GM21723 (cell line): ENCODE data around the gene SMC5.
"Not testable (repeated sequence)": the region's sequence is repeated elsewhere in the genome, so short reads cannot be mapped to it uniquely, and the experiment has no call there.

ENCODE experiments used
- ATAC-seq: cut with Tn5 transposase; IDR thresholded peaks from one replicate; pipeline ENCODE4 v1.9.1; 2021; ENCODE audit warnings: mild to moderate bottlenecking, moderate library complexity; ENCODE audit not compliant: unreplicated experiment

Gene SMC5

GRCh38 chr9:70355801-70356200 is 97.0 kb downstream of the SMC5 start:
- ATAC-seq: no peak

DNA sequence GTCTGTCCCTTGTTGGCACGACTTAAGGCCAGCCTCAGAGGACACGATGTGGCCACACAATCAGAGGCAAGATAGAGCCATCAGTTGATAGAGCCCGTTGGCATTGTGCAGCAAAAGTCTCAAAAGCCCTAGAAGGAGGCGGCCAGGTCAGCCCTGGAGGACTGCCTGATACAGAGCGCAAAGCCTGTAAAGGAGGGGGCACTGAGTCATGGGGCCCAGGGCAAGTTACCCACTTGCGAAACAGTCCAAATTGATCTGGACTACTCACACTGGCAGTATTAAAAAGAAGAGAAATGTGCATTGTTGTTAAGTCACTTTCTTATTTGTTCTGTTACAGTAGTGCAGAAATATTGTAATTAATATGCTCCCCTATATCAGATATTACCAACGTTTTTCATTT is 104.2 kb downstream of the SMC5 start:
- no peak for ATAC-seq

DNA sequence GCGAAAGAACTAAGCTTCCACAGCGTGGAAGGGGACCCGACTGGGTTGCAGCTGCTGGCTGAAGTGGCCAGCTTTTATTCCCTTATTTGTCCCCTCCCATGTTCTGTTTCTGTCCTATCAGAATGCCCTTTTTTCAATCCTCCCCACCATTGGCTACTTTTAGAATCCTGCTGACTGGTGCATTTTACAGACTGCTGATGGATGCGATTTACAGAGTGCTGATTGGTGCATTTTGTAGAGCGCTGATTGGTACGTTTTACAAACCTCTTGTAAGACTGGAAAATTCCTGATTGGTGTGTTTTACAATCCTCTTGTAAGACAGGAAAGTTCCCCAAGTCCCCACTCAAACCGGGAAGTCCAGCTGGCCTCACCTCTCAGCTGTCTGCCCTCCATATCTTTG is 105.0 kb downstream of the SMC5 start:
- ATAC-seq: no peak

DNA sequence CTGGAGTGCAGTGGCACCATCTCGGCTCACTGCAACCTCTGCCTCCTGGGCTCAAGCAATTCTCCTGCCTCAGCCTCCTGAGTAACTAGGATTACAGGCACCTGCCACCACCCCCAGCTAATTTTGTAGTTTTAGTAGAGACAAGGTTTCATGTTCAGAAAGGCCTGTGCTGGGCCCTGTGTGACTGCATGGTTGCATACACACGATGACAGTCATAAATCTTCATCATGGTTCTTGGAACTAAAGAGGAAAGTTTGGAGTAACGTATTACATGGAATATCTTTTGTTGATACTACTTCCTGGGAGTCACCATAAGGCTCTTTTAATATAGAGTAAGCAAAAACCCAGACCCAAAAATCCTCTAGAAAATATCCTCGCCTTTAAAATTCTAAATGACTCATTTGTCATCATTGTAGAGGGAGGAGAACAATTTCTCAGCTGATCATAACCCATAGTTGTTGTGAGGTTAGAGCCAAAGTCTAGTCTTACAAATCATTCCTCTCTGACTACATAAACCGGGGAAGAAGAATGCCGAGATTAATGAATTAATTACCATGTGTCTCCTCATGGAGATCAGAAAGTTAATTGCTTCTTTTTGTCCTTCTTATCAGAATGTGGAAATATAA is 108.6 kb downstream of the SMC5 start:
- no peak for ATAC-seq

DNA sequence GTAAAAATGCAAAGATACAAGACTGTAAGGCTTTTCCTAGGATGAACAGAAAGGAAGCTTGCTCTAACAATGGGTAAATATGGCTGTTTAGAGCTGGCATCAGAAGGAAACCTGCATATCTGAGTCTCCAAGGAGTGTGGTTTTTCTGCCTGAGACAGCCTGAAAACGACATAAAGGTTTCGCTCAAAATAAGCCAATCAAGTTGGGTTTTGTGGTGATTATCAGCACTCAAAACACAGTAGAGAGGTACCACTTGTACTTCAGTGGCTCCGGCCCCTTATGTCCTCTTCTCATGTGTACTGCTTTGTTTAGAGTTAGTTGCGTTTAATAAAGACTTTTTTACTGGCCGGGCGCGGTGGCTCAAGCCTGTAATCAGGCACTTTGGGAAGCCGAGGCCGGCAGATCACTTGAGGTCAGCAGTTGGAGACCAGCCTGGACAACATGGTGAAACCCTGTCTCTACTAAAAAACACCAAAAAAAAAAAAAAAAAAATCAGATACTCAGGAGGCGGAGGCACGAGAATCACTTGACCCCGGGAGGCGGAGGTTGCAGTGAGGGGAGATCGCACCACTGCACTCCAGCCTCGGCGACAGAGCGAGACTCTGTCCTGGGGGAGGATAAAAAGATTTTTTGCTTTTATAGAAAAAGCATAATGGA is 116.3 kb downstream of the SMC5 start:
- ATAC-seq: no peak

DNA sequence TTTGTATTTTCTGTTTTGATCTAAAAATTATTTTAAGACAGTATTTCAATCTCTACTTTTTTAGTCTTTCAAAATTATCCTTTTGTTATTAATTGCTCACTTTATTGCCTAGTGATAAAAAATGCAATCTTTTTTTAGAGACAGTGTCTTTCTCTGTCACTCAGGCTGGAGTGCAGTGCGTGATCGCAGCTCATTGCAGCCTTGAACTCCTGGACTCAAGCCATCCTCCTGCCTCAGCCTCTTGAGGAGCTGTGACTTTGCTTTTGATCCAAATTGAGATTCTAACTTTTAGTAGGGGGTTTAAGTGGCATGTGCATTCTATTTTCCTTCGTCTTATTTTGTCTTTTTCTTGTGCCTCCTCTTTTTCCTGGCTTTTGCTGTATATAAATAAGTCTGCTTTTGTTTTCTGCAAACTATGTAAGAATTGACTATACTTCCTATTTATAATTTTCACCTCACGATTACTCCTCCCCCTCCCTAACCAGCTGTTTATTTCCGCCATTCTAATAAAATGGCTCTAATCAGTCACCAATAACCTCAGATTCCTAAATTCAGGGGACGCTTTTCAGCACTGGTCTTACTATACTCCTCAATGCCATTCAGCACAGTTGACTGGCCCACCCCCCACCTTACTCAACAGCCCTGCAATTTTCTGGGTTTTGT is 123.4 kb downstream of the SMC5 start:
- ATAC-seq: no peak

DNA sequence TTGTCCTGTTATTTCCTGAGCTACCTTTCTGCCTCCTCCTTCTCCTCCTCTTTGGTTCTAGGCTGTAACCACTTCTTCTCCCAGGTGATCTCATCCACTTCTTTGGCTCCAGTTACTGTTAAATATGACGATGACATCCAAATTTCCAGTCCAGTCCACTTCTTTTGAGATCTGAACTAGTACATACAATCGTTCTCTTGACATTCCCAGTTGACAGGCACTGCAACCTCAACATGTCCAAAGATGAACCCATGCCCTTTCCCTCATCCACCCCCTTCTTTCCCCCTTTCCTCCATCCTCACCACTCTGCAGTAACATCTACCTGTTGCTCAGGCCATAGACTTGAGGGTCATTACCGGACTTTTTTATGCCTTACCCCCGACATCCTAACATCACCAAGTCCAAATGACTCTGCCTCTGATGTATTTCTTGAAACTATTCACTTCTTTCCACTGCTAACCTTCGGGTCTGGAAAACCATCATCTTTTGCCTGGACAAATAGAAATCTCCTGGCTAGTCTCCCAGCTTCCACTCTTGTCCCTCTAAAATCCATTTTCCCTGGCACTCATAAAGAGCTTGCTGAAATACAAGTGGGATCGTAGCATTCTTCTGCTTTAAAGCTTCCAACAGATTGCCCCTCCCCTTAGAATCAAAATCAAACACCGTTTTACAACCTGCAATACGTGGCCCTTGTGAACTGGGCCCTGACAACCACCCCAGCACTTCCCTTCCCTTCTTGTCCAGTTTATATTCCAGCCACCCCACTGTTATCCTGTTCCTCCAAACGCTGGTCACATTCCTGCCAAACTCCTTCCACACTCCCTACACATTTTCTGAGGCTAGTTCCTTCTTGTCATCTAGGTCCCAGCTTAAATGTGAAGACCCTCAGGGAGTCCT is 124.2 kb downstream of the SMC5 start:
- ATAC-seq: no peak

DNA sequence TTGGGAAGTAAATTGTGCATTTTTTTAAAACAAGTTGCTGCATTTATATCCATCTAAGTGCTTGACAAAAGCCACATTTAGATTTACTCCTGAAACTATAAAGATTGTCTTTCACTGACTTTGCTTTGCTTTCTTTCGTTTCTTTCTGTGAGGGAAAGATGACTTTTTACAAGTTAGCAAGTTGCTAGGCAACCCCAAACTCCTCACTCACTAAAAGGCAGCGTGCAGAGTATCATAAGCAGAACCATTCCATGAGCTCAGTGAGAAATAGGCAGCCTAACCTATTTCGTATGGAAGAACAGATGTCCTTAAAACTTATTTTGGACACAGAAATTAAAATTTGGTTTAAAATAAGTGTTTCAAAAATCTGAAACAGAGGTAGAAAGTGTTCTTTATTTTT is 126.6 kb downstream of the SMC5 start:
- ATAC-seq: no peak

- ATAC-seq: no peak
These were observed 128.9 kb downstream of the SMC5 start for GRCh38 chr9:70387663-70388062.

- no peak for ATAC-seq
These were observed 130.4 kb downstream of the SMC5 start for GRCh38 chr9:70389188-70389587.

DNA sequence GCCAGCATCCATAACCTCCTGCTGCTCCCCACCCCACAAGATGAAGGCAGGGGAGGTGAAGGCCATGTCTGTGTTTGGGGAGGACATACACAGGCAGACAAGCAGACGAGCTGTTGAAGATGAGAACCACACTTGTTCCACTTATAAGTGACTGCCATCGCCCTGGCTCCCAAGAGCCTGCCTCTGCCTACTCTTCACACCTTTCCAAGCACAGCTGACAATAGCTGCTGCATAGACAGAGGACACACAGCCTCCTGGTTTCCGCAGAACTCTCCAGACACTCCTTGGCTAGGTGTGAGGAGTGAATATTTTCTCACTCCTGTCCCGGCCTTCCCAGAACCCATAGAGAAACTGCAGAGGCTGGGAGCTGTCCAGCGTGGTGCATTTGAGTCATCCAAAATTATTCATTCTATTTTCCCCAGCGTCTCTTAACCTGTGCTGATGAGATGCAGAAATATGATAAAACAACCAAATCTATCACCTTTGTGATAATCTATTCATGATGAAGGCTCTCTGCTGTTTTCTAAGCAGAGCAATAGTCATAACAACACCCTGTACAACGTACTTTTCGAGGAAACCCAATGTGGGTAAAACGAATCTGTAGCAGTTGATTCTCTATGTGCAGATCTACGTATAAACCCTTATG is 131.0 kb downstream of the SMC5 start:
- ATAC-seq: no peak

- no peak for ATAC-seq
These were observed 132.2 kb downstream of the SMC5 start for GRCh38 chr9:70390933-70391341.

DNA sequence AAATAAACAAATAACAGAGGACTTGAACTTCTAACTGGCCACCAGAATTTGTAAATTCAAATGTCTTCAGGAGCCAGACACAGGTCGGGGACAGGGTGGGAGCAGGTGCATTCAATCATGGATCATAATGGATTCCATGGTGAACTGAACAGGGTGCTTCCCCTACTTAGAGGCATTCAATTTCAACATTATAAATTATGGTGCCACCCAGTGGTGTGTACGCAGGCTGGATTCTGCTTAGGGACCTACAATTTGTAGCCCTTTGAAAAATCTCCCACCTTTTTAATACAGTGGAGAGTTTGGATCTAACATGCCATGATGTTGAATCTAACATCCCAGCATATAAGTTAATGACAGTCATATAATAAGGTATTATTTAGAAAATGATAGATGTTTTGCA is 133.4 kb downstream of the SMC5 start:
- ATAC-seq: no peak

GRCh38 chr9:70392850-70393249 is 134.1 kb downstream of the SMC5 start:
- no peak for ATAC-seq

GRCh38 chr9:70395652-70396051 is 136.9 kb downstream of the SMC5 start:
- ATAC-seq: no peak

DNA sequence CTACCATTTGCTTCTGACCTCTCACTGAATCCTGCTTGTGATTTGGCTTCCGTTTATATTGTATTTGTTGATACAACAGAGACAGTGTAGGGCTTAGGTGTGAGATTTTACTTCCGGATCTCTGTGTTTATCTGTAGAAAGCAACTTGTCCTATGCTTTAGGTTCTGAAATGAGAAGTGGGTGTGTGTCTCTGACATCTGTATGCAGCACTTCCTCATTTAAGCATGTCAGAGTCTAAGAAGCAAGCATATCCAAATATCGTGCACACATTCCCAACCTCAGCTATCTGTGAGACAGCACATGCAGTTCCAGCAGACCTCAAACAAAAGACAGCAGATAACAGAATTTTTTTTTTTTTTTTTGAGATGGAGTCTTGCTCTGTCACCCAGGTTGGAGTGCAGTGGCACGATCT is 139.4 kb downstream of the SMC5 start:
- ATAC-seq: peak; percentile 100

- no peak for ATAC-seq
These were observed 140.4 kb downstream of the SMC5 start for GRCh38 chr9:70399141-70399540.

DNA sequence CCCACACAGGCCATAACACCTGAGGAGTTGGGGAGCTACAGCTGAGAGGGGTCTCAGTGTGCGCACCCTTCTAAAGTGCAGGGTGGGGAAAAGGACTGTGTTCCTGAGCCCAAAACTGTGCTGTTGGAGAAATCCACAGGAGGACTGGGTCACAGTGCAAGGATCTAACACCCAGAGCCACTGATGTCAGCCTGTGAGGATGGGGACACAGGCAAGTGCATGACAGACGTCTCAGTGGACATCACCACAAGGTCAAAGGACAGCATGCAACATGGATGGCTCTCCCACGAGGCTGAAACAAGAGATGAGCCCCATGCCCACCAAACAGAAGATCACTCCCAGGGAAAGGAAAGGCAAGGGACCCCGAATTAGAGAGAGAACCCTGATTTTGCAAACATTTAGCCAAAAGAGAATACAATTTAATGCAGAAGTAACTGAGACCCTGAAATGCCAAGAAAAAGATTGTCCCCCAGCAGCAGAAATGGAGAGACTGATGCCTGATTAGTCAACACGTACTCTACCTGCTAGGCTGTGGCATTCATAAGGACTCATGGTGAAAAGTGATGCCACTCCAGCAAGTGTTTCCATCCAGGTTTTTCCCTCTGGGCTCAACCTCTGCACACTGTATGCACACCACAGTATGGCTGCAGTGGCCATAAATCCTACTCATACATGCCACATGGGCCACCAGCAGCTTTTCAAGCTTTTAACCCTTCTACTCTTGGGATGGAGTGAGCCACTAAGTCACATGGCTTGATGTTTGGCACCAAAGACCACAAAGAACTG is 141.5 kb downstream of the SMC5 start:
- ATAC-seq: no peak

GRCh38 chr9:70401241-70401640 is 142.5 kb downstream of the SMC5 start:
- not testable (repeated sequence) for ATAC-seq

GRCh38 chr9:70402213-70402612 is 143.4 kb downstream of the SMC5 start:
- ATAC-seq: no peak
